HG02763 (cell line): ENCODE results near the gene EYS.
"Not testable (repeated sequence)": the region's sequence is repeated elsewhere in the genome, so short reads cannot be mapped to it uniquely, and the experiment has no call there.

Experiments
- ATAC-seq: cut with Tn5 transposase; IDR thresholded peaks from one replicate; pipeline ENCODE4 v1.9.1; 2021; ENCODE audit warnings: mild to moderate bottlenecking, moderate library complexity; ENCODE audit not compliant: unreplicated experiment

EYS gene

GRCh38 chr6:64505312-64505711 lies 1201.7 kb downstream of the EYS start:
- ATAC-seq: no peak

- ATAC-seq: no peak
Measured at GRCh38 chr6:64504503-64504902, 1202.5 kb downstream of the EYS start.

DNA sequence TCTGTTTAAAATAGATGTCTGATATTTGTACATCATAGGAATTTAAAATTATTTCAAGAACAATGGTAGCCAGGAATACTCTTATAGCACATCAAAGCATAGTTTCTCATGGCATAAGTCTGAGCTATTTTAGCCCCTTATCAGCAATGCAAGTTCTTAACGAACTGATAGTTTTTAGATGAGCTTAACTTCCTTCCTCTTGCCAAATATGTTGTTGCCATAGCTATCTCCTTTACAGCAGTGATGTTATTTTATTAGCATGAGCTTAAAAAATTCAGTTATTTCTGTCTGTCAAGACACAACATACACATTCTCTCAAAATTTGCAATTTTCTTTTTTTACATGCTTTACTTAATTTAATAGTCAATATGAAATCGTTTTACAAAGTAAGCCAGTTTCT lies 1204.2 kb downstream of the EYS start:
- no peak for ATAC-seq

DNA sequence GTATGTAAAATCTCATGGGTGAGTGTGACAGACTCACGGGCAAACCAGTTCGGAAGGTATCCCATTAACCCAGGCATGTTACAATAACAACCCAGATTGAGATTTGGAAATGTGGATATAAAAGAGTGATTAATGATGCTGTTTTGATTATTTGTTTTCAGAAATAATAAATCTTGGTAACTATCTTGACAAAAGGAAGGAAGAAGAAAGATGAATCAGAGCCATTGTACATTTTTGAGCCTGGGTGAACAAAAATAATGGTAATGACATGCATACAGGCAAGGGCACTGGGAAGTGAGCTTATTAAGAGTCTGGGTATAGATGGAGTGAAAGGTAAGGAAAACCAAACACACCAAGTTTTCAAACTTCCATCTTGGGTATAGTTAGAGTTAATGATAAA lies 1209.4 kb downstream of the EYS start:
- no peak for ATAC-seq

DNA sequence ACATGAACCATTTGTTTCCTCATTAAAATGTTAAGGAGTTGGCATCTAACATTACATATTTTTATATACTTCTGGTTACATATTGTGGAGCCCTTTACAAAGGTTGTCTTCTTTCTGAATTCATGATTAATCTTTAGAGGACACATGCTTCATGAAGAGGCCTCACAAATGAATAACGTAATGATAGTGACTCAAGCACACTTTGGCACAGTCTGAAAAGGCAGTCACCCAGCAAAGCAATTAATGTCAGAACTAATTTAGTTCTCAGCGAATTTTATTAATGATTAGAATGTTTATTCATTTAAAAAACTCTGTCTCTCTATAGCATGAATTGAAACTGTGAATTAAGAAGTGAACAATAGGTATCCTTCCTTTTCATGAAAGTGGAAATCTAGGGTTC lies 1217.3 kb downstream of the EYS start:
- no peak for ATAC-seq

- no peak for ATAC-seq
Measured at GRCh38 chr6:64486578-64487351, 1220.3 kb downstream of the EYS start.

GRCh38 chr6:64483956-64484499 lies 1223.0 kb downstream of the EYS start:
- ATAC-seq: no peak

DNA sequence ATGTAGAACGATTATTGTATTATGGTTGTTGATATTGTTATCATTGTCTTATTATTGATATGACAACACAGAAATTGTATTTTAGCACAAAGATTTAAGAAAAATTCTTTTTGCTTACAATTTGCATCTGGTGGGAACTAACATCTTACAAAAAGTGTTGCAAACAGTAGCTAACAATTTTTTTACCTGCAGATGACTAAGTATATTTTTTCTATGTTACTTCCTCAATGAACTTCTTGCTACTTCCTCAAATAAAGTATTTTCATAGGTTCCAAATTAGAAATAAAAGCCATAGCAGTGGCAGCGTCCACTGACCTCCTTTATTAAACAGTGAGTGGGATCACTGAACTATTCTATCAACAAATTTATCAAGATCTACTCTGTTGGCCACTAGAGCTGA lies 1224.4 kb downstream of the EYS start:
- ATAC-seq: no peak

- no peak for ATAC-seq
Measured at GRCh38 chr6:64479134-64479533, 1227.9 kb downstream of the EYS start.

- no peak for ATAC-seq
Measured at GRCh38 chr6:64477391-64477790, 1229.6 kb downstream of the EYS start.

- no peak for ATAC-seq
Measured at GRCh38 chr6:64476935-64477334, 1230.1 kb downstream of the EYS start.

DNA sequence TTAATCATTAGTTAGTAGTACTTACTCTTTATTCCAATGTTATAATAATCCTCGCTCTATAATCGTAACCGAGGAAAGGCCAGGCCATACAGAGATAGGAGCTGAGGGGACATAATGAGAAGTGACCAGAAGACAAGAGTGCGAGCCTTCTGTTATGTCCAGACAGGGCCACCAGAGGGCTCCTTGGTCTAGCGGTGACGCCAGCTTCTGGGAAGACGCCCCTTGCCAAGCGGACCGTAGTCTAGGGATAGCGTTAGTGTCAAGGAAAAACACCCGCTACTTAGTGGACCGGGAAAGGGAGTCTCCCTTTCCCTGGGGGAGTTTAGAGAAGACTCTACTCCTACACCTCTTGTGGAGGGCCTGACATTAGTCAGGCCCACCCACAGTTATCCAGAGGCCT lies 1237.6 kb downstream of the EYS start:
- ATAC-seq: not testable (repeated sequence)

GRCh38 chr6:64467656-64468055 lies 1239.4 kb downstream of the EYS start:
- no peak for ATAC-seq

DNA sequence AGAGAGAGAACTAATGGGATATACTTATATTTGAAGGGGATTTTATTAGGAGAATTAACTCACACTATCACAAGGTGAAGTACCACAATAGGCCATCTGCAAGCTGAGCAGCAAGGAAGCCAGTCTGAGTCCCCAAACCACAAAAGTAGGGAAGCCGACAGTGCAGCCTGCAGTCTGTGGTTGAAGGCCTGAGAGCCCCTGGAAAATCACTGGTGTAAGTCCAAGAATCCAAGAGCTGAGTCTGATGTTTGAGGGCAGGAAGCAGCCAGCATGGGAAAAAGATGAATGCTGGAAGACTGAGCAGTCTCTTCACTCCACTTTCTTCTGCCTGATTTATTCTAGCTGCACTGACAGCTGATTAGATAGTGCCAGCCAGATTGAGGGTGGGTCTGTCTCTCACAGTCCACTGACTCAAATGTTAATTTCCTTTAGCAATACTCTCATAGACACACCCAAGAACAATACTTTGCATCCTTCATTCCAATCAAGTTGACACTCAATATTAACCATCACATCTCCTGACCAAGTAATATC lies 1247.5 kb downstream of the EYS start:
- no peak for ATAC-seq

DNA sequence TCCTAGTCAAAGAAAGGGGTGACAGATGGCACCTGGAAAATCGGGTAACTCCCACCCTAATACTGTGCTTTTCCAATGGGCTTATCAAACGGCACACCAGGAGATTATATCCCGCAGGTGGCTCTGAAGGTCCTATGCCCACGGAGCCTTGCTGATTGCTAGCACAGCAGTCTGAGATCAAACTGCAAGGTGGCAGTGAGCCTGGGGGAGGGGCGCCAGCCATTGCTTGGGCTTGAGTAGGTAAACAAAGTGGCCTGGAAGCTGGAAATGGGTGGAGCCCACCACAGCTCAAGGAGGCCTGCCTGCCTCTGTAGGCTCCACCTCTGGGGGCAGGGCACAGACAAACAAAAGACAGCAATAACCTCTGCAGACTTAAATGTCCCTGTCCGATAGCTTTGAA lies 1258.9 kb downstream of the EYS start:
- ATAC-seq: not testable (repeated sequence)

GRCh38 chr6:64445038-64445437 lies 1262.0 kb downstream of the EYS start:
- no peak for ATAC-seq

GRCh38 chr6:64439274-64439673 lies 1267.8 kb downstream of the EYS start:
- no peak for ATAC-seq

DNA sequence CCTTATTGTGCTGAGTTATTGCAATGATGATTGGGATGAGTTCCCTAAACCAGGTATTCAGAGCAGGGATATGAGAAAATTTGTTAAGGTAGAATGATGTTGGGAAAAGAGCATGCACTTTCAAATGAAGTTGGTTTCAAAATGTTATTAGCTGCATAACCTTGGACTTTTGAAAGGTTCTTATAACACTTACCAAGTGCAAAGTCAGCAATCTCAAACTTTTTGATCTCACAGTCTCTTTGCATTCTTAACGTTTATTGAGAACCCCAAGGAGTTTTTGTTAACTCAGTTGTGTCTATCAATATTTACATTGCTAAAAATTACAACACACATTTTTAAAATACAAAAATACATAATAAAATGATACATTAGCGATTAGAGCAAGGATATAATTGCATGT lies 1269.0 kb downstream of the EYS start:
- no peak for ATAC-seq

DNA sequence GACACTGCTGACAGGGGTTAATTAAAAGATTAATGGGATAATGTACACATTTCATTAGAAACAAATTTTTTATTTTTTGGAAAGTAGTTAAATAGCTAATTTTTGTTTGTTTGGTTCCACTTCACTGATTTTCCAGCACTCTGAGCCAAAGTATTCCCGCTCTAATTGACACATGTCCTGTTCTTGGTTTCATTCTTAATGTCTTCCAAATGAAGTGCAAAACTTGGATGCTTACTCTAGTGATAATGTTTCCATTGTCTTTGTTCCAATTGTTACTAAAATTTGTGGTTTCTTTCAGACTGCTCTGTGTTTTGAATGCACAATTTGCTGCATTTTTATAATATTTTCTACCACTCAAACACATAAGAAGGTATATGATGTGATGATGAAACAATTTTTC lies 1277.1 kb downstream of the EYS start:
- no peak for ATAC-seq

DNA sequence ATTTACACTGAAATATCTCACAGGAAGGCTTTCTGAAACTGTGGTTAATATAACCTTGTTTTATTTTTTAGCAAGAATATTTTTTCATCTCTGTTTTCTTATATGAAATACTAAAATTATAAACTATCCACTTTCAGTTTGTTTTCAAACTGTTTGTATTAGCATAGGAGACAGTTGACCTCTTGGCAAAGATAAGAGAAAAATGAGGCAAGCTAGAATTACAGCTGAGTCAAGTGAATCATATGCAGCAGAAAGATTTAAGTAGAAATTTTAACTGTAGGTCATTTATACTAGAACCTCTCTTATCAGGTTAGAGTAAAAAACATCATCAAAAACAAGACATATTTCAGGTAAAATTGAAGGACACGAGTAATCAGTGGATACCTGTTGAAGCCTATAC lies 1278.8 kb downstream of the EYS start:
- ATAC-seq: no peak

DNA sequence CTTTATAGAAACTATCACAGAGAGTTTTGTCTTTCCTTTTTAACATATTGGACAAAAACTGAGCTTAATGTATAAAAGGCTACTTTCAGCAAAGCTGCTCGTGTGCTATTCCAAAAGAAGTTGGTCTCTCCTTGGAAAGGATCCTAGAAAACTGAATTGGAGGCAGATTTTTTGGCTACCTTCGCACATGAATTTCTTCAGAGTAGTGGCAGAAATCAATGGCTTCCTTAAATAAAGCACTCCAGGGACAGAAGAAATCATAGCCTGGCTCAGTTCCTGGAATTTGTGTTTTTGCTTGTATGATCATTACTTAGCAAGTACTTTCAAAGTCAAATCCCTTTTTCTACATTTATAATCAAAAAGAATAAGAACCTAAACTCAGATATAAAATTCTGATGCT lies 1291.1 kb downstream of the EYS start:
- no peak for ATAC-seq

- ATAC-seq: no peak
Measured at GRCh38 chr6:64411226-64411625, 1295.8 kb downstream of the EYS start.

DNA sequence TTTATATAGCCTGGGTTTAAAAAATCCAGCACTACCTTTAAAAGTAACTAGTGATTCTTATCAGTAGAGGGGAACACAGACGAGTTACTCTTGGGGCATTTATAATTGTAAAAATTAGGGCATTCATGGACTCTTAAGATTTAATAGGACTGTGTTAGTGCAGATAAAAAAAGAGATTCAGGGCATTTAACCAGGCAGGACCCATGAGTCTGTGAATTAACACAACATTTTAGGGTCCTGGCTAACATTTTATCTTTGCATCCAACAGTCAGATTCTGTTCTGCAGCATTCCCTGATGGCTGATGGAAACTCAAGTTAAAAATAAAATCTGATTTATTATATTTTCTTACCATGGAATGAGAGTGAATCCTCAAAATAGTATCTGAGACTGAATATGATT lies 1297.1 kb downstream of the EYS start:
- ATAC-seq: no peak
